ENCODE results near the gene ABCC8.

The ABCC8 gene

DNA sequence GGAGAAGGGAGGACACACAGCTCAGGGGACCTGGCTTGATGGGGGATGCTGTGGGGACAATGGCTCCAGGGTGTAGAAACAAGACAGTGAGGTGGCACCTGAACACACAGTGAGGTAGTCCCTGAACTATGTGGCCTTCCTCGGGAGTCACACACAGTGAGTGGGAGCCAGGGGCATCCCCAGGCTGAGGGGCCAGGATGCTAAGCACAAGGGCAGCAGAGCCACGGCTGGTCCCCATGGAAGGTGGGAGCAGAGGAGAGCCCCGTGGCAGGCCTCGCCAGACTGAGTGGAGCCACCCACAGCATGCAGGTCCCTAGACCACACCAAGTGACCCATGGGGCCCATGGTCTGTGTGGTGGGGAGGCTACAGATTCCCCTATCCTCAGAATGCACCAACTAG is 26.0 kb upstream of the ABCC8 start:
- CTCF ChIA-PET = interaction anchor here (1.1 to 13.0 kb wide), 7 partner anchors 10 to 273 kb away, joined by 4 to 318 read pairs (median 12); partner anchors contain the start of gene KCNJ11
- Histone ChIP-seq H3K4me1 (ENCODE audit: control insufficient read depth, insufficient read depth, low read length) (no peaks in the 10 kb centered on the region), H3K27ac (ENCODE audit: extremely low read depth, low read depth, low read length) (no peak overlapping the region), H3K9me3 (ENCODE audit: control insufficient read depth, insufficient read depth, low read depth, low read length) (no peaks in the 10 kb centered on the region), H3K4me3 (ENCODE audit: low read depth, low read length) (no peak overlapping the region), H3K36me3 (ENCODE audit: control insufficient read depth in 2 of 2, insufficient read depth in 1 of 2, low read length in 2 of 2) (no peaks in the 10 kb centered on the region)
- POLR2A ChIA-PET = no interaction called here
- no peak for TF ChIP-seq ZNF571 (tag by site-specific recombination; IDR thresholded peaks at IDR 0.05)
- no peak for TF ChIP-seq ZNF837 (tag by site-specific recombination; IDR thresholded peaks at IDR 0.05)
- TF ChIP-seq HOXC10 (CRISPR knock-in tag; IDR thresholded peaks at IDR 0.05) = no peak
- TF ChIP-seq, protein P1, sequence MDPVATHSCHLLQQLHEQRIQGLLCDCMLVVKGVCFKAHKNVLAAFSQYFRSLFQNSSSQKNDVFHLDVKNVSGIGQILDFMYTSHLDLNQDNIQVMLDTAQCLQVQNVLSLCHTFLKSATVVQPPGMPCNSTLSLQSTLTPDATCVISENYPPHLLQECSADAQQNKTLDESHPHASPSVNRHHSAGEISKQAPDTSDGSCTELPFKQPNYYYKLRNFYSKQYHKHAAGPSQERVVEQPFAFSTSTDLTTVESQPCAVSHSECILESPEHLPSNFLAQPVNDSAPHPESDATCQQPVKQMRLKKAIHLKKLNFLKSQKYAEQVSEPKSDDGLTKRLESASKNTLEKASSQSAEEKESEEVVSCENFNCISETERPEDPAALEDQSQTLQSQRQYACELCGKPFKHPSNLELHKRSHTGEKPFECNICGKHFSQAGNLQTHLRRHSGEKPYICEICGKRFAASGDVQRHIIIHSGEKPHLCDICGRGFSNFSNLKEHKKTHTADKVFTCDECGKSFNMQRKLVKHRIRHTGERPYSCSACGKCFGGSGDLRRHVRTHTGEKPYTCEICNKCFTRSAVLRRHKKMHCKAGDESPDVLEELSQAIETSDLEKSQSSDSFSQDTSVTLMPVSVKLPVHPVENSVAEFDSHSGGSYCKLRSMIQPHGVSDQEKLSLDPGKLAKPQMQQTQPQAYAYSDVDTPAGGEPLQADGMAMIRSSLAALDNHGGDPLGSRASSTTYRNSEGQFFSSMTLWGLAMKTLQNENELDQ (tag by site-specific recombination; IDR thresholded peaks at IDR 0.05; ENCODE audit: low read depth) = no peak
- no peak for TF ChIP-seq ZNF561 (tag by site-specific recombination; IDR thresholded peaks at IDR 0.05; ENCODE audit: borderline replicate concordance)
- no peak for TF ChIP-seq SP2 (tag by site-specific recombination; IDR thresholded peaks at IDR 0.05)
- no peak for TF ChIP-seq GFI1B (tag by site-specific recombination; IDR thresholded peaks at IDR 0.05)
- TF ChIP-seq OVOL3 (tag by site-specific recombination; IDR thresholded peaks at IDR 0.05) = no peak
- no peak for TF ChIP-seq ZNF544 (tag by site-specific recombination; IDR thresholded peaks at IDR 0.05)
- no peak for TF ChIP-seq ZNF23 (tag by site-specific recombination; IDR thresholded peaks at IDR 0.05; ENCODE audit: borderline replicate concordance)

DNA sequence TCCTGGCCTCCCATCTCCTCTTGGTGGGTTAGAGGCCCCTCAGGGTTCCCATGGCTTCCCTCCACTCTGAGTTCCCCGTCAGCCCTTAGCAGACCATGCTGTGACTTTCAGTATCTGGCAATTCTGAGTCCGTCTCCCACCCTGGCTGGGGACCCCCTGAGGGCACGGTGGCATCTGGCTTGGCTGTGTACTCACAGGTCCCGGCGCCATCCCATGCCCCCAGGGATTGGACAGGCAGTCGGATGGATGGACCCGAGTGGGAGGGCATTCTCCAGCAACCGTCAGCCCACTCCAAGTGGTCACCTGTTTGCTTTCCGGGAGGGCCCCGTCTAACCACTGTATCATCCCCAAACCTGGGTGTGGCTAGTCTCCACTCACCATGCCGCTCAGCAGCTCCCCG is 24.0 kb upstream of the ABCC8 start:
- CTCF ChIA-PET = interaction anchor here (0.6 to 3.1 kb wide), 3 partner anchors 28 to 119 kb away, joined by 4 to 24 read pairs (median 18); no protein-coding TSS in a partner anchor
- H3K4me1 ChIP-seq (ENCODE audit: control insufficient read depth, insufficient read depth, low read length) = no peaks in the 10 kb centered on the region
- H3K9me3 ChIP-seq (ENCODE audit: control insufficient read depth, insufficient read depth, low read depth, low read length) = no peaks in the 10 kb centered on the region
- no peak overlapping the region for H3K27ac ChIP-seq (ENCODE audit: extremely low read depth, low read depth, low read length)
- no peak overlapping the region for H3K4me3 ChIP-seq (ENCODE audit: low read depth, low read length)
- POLR2A ChIA-PET = no interaction called here
- no peaks in the 10 kb centered on the region for H3K36me3 ChIP-seq (ENCODE audit: control insufficient read depth in 2 of 2, insufficient read depth in 1 of 2, low read length in 2 of 2)
- TF ChIP-seq ZSCAN30 (tag by site-specific recombination; IDR thresholded peaks at IDR 0.05) (no peak), ZNF239 (tag by site-specific recombination; IDR thresholded peaks at IDR 0.05) (no peak), OSR2 (tag by site-specific recombination; IDR thresholded peaks at IDR 0.05) (no peak), SALL2 (tag by site-specific recombination; IDR thresholded peaks at IDR 0.05; ENCODE audit: borderline replicate concordance) (no peak), ZNF274 (IDR thresholded peaks at IDR 0.05; ENCODE audit: low read length) (no peak), ZNF274 (tag by site-specific recombination; IDR thresholded peaks at IDR 0.05; ENCODE audit: borderline replicate concordance) (no peak), ZNF140 (tag by site-specific recombination; IDR thresholded peaks at IDR 0.05) (no peak), ZNF549 (tag by site-specific recombination; IDR thresholded peaks at IDR 0.05) (no peak), ZNF530 (tag by site-specific recombination; IDR thresholded peaks at IDR 0.05; ENCODE audit: low read depth) (no peak)
- TF ChIP-seq, protein P2, sequence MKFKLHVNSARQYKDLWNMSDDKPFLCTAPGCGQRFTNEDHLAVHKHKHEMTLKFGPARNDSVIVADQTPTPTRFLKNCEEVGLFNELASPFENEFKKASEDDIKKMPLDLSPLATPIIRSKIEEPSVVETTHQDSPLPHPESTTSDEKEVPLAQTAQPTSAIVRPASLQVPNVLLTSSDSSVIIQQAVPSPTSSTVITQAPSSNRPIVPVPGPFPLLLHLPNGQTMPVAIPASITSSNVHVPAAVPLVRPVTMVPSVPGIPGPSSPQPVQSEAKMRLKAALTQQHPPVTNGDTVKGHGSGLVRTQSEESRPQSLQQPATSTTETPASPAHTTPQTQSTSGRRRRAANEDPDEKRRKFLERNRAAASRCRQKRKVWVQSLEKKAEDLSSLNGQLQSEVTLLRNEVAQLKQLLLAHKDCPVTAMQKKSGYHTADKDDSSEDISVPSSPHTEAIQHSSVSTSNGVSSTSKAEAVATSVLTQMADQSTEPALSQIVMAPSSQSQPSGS (tag by site-specific recombination; IDR thresholded peaks at IDR 0.05; ENCODE audit: low read depth) = no peak
- TF ChIP-seq, protein P3, sequence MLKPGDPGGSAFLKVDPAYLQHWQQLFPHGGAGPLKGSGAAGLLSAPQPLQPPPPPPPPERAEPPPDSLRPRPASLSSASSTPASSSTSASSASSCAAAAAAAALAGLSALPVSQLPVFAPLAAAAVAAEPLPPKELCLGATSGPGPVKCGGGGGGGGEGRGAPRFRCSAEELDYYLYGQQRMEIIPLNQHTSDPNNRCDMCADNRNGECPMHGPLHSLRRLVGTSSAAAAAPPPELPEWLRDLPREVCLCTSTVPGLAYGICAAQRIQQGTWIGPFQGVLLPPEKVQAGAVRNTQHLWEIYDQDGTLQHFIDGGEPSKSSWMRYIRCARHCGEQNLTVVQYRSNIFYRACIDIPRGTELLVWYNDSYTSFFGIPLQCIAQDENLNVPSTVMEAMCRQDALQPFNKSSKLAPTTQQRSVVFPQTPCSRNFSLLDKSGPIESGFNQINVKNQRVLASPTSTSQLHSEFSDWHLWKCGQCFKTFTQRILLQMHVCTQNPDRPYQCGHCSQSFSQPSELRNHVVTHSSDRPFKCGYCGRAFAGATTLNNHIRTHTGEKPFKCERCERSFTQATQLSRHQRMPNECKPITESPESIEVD (tag by site-specific recombination; IDR thresholded peaks at IDR 0.05) = no peak
- TF ChIP-seq, protein P4, sequence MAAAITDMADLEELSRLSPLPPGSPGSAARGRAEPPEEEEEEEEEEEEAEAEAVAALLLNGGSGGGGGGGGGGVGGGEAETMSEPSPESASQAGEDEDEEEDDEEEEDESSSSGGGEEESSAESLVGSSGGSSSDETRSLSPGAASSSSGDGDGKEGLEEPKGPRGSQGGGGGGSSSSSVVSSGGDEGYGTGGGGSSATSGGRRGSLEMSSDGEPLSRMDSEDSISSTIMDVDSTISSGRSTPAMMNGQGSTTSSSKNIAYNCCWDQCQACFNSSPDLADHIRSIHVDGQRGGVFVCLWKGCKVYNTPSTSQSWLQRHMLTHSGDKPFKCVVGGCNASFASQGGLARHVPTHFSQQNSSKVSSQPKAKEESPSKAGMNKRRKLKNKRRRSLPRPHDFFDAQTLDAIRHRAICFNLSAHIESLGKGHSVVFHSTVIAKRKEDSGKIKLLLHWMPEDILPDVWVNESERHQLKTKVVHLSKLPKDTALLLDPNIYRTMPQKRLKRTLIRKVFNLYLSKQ (tag by site-specific recombination; IDR thresholded peaks at IDR 0.05; ENCODE audit: borderline replicate concordance) = no peak
- TF ChIP-seq, protein P5, sequence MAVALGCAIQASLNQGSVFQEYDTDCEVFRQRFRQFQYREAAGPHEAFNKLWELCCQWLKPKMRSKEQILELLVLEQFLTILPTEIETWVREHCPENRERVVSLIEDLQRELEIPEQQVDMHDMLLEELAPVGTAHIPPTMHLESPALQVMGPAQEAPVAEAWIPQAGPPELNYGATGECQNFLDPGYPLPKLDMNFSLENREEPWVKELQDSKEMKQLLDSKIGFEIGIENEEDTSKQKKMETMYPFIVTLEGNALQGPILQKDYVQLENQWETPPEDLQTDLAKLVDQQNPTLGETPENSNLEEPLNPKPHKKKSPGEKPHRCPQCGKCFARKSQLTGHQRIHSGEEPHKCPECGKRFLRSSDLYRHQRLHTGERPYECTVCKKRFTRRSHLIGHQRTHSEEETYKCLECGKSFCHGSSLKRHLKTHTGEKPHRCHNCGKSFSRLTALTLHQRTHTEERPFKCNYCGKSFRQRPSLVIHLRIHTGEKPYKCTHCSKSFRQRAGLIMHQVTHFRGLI (tag by site-specific recombination; IDR thresholded peaks at IDR 0.05) = no peak
- TF ChIP-seq, protein P6, sequence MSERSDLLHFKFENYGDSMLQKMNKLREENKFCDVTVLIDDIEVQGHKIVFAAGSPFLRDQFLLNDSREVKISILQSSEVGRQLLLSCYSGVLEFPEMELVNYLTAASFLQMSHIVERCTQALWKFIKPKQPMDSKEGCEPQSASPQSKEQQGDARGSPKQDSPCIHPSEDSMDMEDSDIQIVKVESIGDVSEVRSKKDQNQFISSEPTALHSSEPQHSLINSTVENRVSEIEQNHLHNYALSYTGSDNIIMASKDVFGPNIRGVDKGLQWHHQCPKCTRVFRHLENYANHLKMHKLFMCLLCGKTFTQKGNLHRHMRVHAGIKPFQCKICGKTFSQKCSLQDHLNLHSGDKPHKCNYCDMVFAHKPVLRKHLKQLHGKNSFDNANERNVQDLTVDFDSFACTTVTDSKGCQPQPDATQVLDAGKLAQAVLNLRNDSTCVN (tag by site-specific recombination; optimal IDR thresholded peaks at IDR 0.05) = no peak
